Activated CD8-positive, alpha-beta memory T cell treated with anti-CD3 and anti-CD28 coated beads for 24 hours (primary cell): ENCODE data around the gene HIVEP3.
"Not testable (repeated sequence)": the region's sequence is repeated elsewhere in the genome, so short reads cannot be mapped to it uniquely, and the experiment has no call there.

Experiments used
- DNase-seq: peaks from one replicate; pipeline ENCODE4 v3.0.0-alpha.2; 2020

Gene HIVEP3

GRCh38 chr1:41918450-41919043 lies at the start of gene HIVEP3:
Gene HIVEP3, minus strand, starts transcription at chr1:41918922.
- DNase-seq: no peak

GRCh38 chr1:41964400-41964799 lies 45.7 kb upstream of the HIVEP3 start:
- no peak for DNase-seq

GRCh38 chr1:41963636-41964035 lies 44.9 kb upstream of the HIVEP3 start:
- DNase-seq: no peak

- no peak for DNase-seq
Measured at GRCh38 chr1:41958015-41958673, 39.4 kb upstream of the HIVEP3 start.

GRCh38 chr1:41957568-41957967 lies 38.8 kb upstream of the HIVEP3 start:
- no peak for DNase-seq

- no peak for DNase-seq
Measured at GRCh38 chr1:41955461-41956159, 36.9 kb upstream of the HIVEP3 start.

- DNase-seq: no peak
Measured at GRCh38 chr1:41954533-41954944, 35.8 kb upstream of the HIVEP3 start.

- no peak for DNase-seq
Measured at GRCh38 chr1:41953291-41953690, 34.6 kb upstream of the HIVEP3 start.

- DNase-seq: no peak
Measured at GRCh38 chr1:41952208-41952607, 33.5 kb upstream of the HIVEP3 start.

- not testable (repeated sequence) for DNase-seq
Measured at GRCh38 chr1:41951492-41951891, 32.8 kb upstream of the HIVEP3 start.

- no peak for DNase-seq
Measured at GRCh38 chr1:41950820-41951219, 32.1 kb upstream of the HIVEP3 start.

GRCh38 chr1:41945946-41946345 lies 27.2 kb upstream of the HIVEP3 start:
- not testable (repeated sequence) for DNase-seq

- no peak for DNase-seq
Measured at GRCh38 chr1:41943717-41944116, 25.0 kb upstream of the HIVEP3 start.

- DNase-seq: no peak
Measured at GRCh38 chr1:41942278-41942677, 23.6 kb upstream of the HIVEP3 start.

- DNase-seq: no peak
Measured at GRCh38 chr1:41941381-41941780, 22.7 kb upstream of the HIVEP3 start.

- DNase-seq: no peak
Measured at GRCh38 chr1:41939194-41939593, 20.5 kb upstream of the HIVEP3 start.

GRCh38 chr1:41936107-41936506 lies 17.4 kb upstream of the HIVEP3 start:
- DNase-seq: peak; percentile 61

- no peak for DNase-seq
Measured at GRCh38 chr1:41935226-41935625, 16.5 kb upstream of the HIVEP3 start.

GRCh38 chr1:41933106-41933505 lies 14.4 kb upstream of the HIVEP3 start:
- no peak for DNase-seq

- no peak for DNase-seq
Measured at GRCh38 chr1:41931578-41931977, 12.9 kb upstream of the HIVEP3 start.

GRCh38 chr1:41927118-41927517 lies 8.4 kb upstream of the HIVEP3 start:
- no peak for DNase-seq

GRCh38 chr1:41925712-41926111 lies 7.0 kb upstream of the HIVEP3 start:
- DNase-seq: no peak

GRCh38 chr1:41924911-41925310 lies 6.2 kb upstream of the HIVEP3 start:
- DNase-seq: no peak

GRCh38 chr1:41921271-41921670 lies 2.5 kb upstream of the HIVEP3 start:
- DNase-seq: not testable (repeated sequence)
